ENCODE data around the gene UBN2.

GRCh38 chr7:139299296-139299695 is 68.3 kb downstream of the UBN2 start:
- TF ChIP-seq, protein P1, sequence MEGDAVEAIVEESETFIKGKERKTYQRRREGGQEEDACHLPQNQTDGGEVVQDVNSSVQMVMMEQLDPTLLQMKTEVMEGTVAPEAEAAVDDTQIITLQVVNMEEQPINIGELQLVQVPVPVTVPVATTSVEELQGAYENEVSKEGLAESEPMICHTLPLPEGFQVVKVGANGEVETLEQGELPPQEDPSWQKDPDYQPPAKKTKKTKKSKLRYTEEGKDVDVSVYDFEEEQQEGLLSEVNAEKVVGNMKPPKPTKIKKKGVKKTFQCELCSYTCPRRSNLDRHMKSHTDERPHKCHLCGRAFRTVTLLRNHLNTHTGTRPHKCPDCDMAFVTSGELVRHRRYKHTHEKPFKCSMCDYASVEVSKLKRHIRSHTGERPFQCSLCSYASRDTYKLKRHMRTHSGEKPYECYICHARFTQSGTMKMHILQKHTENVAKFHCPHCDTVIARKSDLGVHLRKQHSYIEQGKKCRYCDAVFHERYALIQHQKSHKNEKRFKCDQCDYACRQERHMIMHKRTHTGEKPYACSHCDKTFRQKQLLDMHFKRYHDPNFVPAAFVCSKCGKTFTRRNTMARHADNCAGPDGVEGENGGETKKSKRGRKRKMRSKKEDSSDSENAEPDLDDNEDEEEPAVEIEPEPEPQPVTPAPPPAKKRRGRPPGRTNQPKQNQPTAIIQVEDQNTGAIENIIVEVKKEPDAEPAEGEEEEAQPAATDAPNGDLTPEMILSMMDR (IDR thresholded peaks at IDR 0.05): no peak
- no peak for TF ChIP-seq EP300 (IDR thresholded peaks at IDR 0.05)
- no peak for TF ChIP-seq POLR2A (IDR thresholded peaks at IDR 0.05)
- TF ChIP-seq POLR2AphosphoS5 (IDR thresholded peaks at IDR 0.05): no peak

Measured in stomach (tissue), 4 donors.